Breast epithelium (tissue), 3 donors: Measurements from ENCODE around the gene FAM9C.

Source experiments
- CTCF ChIP-seq, 3 donors: fragments of 450-650 bp; IDR thresholded peaks; one replicate each; pipeline ENCODE4 v1.5.1; 2016 to 2017; ENCODE audit warnings: antibody characterized with exemption in 3 of 3, mild to moderate bottlenecking in 3 of 3, moderate library complexity in 3 of 3
- POLR2A ChIP-seq: fragments of 450-650 bp; IDR thresholded peaks from one replicate; pipeline ENCODE4 v1.6.1; 2016; ENCODE audit warnings: antibody characterized with exemption, mild to moderate bottlenecking, moderate library complexity

GRCh38 chrX:13087322-13088155, 43.1 kb upstream of the FAM9C start:
- no peak for TF ChIP-seq CTCF (IDR thresholded peaks at IDR 0.05)
- no peak for TF ChIP-seq POLR2A
